ENCODE data around the gene TENM3. TPM values are rescaled to one million over a fixed set of nuclear protein-coding genes. Genes with fewer than 3 reads are reported as not detected.

The TENM3 gene
- total RNA-seq, 4 donors from 2014 or later: 19.7 to 47.2 (median 33.0) TPM

DNA sequence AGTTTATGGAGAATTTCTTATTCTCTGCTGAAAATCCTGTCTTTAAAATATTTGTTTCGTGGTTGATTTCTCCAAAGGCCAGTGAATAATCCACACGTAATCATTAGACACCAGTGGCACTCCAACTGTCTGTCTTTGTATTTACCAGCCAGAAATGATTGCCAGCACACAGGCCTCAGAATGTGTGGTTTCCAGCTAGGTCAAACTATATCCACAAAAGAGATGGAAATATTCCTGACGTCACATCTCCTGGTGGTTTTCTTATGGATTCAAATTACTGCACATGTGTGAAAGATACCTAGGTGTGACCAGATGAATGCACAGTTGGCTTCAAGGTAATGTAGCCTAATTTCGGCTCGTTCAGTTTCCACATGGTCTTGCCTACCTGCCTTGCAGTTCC, 27.2 kb upstream of the TENM3 start:
- no peak for ATAC-seq (ENCODE audit: low FRiP score)
- DNase-seq (ENCODE audit: low spot score): no peak
- TF ChIP-seq CTCF (IDR thresholded peaks at IDR 0.05): no peak

GRCh38 chr4:182219411-182220056, 23.7 kb upstream of the TENM3 start:
- DNase-seq (ENCODE audit: low spot score): no peak
- no peak for ATAC-seq (ENCODE audit: low FRiP score)
- TF ChIP-seq CTCF (IDR thresholded peaks at IDR 0.05): no peak

- no peak for DNase-seq (ENCODE audit: low spot score)
- TF ChIP-seq CTCF (IDR thresholded peaks at IDR 0.05): no peak
- ATAC-seq (ENCODE audit: low FRiP score): no peak
Measured at GRCh38 chr4:182221987-182222386, 21.2 kb upstream of the TENM3 start.

DNA sequence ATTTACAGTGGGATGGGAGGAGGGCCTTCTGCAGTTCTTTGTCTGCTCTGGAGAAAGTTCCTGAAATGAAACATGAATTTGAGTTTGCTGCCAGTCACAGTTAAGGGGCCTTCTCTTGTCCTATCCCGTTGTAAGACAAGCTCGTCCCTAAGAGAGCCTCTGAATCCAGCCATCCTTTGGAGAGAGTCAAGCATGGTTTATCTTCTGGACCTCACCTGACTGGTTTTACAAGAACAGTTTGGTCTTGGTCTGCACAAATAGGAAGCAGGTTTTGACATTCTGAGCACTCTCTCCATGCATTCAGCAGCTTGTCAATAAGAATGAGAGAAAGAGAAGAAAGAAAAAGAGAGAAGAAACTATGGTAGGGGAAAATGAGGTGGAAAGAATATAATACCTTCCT, 20.4 kb upstream of the TENM3 start:
- no peak for TF ChIP-seq CTCF (IDR thresholded peaks at IDR 0.05)
- ATAC-seq (ENCODE audit: low FRiP score) (no peak), DNase-seq (ENCODE audit: low spot score) (no peak)

DNA sequence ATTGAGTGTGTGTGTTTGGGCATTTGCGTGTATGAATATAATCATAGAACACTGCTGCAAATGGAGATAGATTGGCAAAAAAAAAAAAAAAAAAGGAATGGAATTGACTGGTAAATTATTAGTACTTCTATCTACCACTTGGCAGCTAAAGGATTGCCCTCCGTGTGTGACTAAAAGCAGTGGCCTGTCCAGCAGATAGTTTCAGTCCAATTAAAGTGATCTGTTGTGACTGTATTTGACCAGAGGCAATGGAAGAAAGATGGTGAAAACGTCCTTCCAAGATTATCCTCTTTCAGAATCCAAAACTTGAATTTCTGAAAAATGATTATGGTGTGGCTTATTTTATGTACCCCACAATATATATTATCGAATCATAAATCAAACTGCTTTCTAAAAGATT, 19.5 kb upstream of the TENM3 start:
- TF ChIP-seq CTCF (IDR thresholded peaks at IDR 0.05): no peak
- DNase-seq (ENCODE audit: low spot score): no peak
- no peak for ATAC-seq (ENCODE audit: low FRiP score)

DNA sequence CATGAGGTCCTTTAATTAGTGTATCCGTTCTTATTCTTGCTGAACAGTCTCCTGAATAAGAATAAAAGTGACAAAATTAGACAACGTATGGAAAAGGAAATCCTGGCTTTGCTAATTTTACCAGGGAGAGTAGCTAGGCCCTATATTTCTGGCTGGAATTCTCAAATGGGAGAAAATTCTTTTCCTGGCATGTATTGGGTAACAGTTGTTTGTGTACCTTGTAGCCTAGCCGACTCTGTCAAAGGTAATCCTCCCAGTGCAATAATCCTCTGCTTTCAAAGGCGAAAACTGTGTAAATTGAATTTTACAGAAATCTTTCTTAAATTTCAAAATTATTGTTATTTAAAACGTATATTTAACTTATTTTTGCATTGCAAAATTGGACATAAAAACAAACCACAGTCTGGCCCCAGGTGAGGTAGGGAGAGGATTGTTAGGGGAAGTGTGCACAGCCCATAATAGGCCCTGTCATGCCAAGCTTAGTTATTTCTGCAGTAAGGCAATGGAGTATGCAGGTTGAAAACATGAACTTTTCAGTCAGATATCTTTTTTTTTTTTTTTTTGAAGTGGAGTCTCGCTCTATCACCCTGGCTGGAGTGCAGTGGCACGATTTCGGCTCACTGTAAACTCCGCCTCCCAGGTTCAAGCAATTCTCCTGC, 18.9 kb upstream of the TENM3 start:
- DNase-seq (ENCODE audit: low spot score) (no peak), ATAC-seq (ENCODE audit: low FRiP score) (no peak)
- TF ChIP-seq CTCF (IDR thresholded peaks at IDR 0.05): no peak

- DNase-seq (ENCODE audit: low spot score) (no peak), ATAC-seq (ENCODE audit: low FRiP score) (no peak)
- no peak for TF ChIP-seq CTCF (IDR thresholded peaks at IDR 0.05)
Measured at GRCh38 chr4:182225257-182225852, 17.8 kb upstream of the TENM3 start.

Data from omental fat pad (tissue), 4 donors.